ENCODE measurements around the gene DPEP2. TPM values are rescaled to one million over a fixed set of nuclear protein-coding genes. Genes with fewer than 3 reads are reported as not detected.

Gene DPEP2
- total and polyA plus RNA-seq, 2 experiments from 2014 or later = not detected

- no peak overlapping the region for H3K4me3 Mint-ChIP-seq
- H3F3A ChIP-seq (replicated peaks; ENCODE audit: low read depth) = 0 out of 2 replicates have a peak, but pooled peaks cover 3% of the 10 kb centered on the region
- H3K79me2 ChIP-seq (replicated peaks; ENCODE audit: insufficient read depth) = no peaks in the 10 kb centered on the region
- no peaks in the 10 kb centered on the region for H3K27me3 ChIP-seq (ENCODE audit: insufficient read depth)
- no peak overlapping the region for H3K4me3 ChIP-seq
- H2AFZ ChIP-seq = no peak overlapping the region
- peaks cover 4% of the 10 kb centered on the region for H3K27me3 Mint-ChIP-seq (ENCODE audit: insufficient read depth, low read depth, poor library complexity)
- H3K27ac ChIP-seq (ENCODE audit: low read depth) = no peak overlapping the region
- H3K4me1 Mint-ChIP-seq = peaks cover under 1% of the 10 kb centered on the region; the same call in 1 of the 3 replicates
- no peak overlapping the region for H3K27ac Mint-ChIP-seq
- no peak for DNase-seq (ENCODE audit: low spot score)
- no peak for ATAC-seq
- no peaks in the 10 kb centered on the region for H3K4me1 ChIP-seq (ENCODE audit: insufficient read depth)
- no peaks in the 10 kb centered on the region for H3K9me3 Mint-ChIP-seq
- no peaks in the 10 kb centered on the region for H4K20me1 ChIP-seq (replicated peaks; ENCODE audit: insufficient read depth)
- H3K36me3 ChIP-seq (ENCODE audit: insufficient read depth) = no peaks in the 10 kb centered on the region
- no peak overlapping the region for H3K4me2 ChIP-seq
- no peaks in the 10 kb centered on the region for H3K36me3 Mint-ChIP-seq (ENCODE audit: low read depth)
- no peak for TF ChIP-seq EZH2phosphoT487 (IDR thresholded peaks at IDR 0.05; ENCODE audit: unreplicated experiment)
- TF ChIP-seq ZNF462 (CRISPR knock-in tag; IDR thresholded peaks at IDR 0.05) = no peak
- TF ChIP-seq NANOG (IDR thresholded peaks at IDR 0.05; ENCODE audit: borderline replicate concordance) = no peak
- TF ChIP-seq JUNB (IDR thresholded peaks at IDR 0.05; ENCODE audit: unreplicated experiment) = no peak
- no peak for TF ChIP-seq POLR2AphosphoS5 (IDR thresholded peaks at IDR 0.05; ENCODE audit: low read depth)
- TF ChIP-seq ZNF114 (CRISPR knock-in tag; IDR thresholded peaks at IDR 0.05) = no peak
- H3K9me2 ChIP-seq (ENCODE audit: insufficient read depth) = no peaks in the 10 kb centered on the region
These were observed 1.2 kb upstream of the DPEP2 start for GRCh38 chr16:68000450-68000849.

GRCh38 chr16:67999985-68000384 lies 701 bp upstream of the DPEP2 start:
- Histone ChIP-seq H2AFZ (no peak overlapping the region), H3K27me3 (ENCODE audit: insufficient read depth) (no peaks in the 10 kb centered on the region), H3K4me2 (no peak overlapping the region), H3K79me2 (replicated peaks; ENCODE audit: insufficient read depth) (no peaks in the 10 kb centered on the region), H3K9me2 (ENCODE audit: insufficient read depth) (no peaks in the 10 kb centered on the region), H4K20me1 (replicated peaks; ENCODE audit: insufficient read depth) (no peaks in the 10 kb centered on the region), H3K4me1 (ENCODE audit: insufficient read depth) (no peaks in the 10 kb centered on the region), H3K4me3 (no peak overlapping the region), H3K36me3 (ENCODE audit: insufficient read depth) (no peaks in the 10 kb centered on the region), H3F3A (replicated peaks; ENCODE audit: low read depth) (0 out of 2 replicates have a peak, but pooled peaks cover 3% of the 10 kb centered on the region), H3K27ac (ENCODE audit: low read depth) (no peak overlapping the region)
- DNase-seq (ENCODE audit: low spot score) = no peak
- H3K4me1 Mint-ChIP-seq = no peaks in the 10 kb centered on the region
- H3K9me3 Mint-ChIP-seq = no peaks in the 10 kb centered on the region
- H3K27me3 Mint-ChIP-seq (ENCODE audit: insufficient read depth, low read depth, poor library complexity) = peaks cover 6% of the 10 kb centered on the region
- H3K4me3 Mint-ChIP-seq = no peak overlapping the region
- ATAC-seq = no peak
- no peaks in the 10 kb centered on the region for H3K36me3 Mint-ChIP-seq (ENCODE audit: low read depth)
- no peak overlapping the region for H3K27ac Mint-ChIP-seq
- no peak for TF ChIP-seq CTCF (conservative IDR thresholded peaks at IDR 0.05; ENCODE audit: low read depth in 2 of 2)

Measured in GM23338 (cell line).